ENCODE measurements around the gene MAP3K21. TPM values are rescaled to one million over a fixed set of nuclear protein-coding genes. Genes with fewer than 3 reads are reported as not detected.
A peak's percentile ranks its signal among the peaks of the same experiment; 100 is the strongest.

Gene MAP3K21
- total RNA-seq, 1 donor from 2014 or later: 9.2 TPM

GRCh38 chr1:233355841-233356704 lies 28.5 kb downstream of the MAP3K21 start:
- no peaks in the 10 kb centered on the region for H3K4me1 ChIP-seq
- intact Hi-C loops (cut with DNase I): no loop called here
- no peak overlapping the region for H3K27ac ChIP-seq

GRCh38 chr1:233356705-233356987 lies 29.1 kb downstream of the MAP3K21 start:
- peaks cover 4% of the 10 kb centered on the region for H3K36me3 ChIP-seq
- intact Hi-C loops (cut with DNase I): no loop called here
- H3K4me1 ChIP-seq: no peaks in the 10 kb centered on the region
- H3K27ac ChIP-seq: no peak overlapping the region
- H3K4me3 ChIP-seq: no peak overlapping the region
- ATAC-seq: no peak
- TF ChIP-seq, protein P1, sequence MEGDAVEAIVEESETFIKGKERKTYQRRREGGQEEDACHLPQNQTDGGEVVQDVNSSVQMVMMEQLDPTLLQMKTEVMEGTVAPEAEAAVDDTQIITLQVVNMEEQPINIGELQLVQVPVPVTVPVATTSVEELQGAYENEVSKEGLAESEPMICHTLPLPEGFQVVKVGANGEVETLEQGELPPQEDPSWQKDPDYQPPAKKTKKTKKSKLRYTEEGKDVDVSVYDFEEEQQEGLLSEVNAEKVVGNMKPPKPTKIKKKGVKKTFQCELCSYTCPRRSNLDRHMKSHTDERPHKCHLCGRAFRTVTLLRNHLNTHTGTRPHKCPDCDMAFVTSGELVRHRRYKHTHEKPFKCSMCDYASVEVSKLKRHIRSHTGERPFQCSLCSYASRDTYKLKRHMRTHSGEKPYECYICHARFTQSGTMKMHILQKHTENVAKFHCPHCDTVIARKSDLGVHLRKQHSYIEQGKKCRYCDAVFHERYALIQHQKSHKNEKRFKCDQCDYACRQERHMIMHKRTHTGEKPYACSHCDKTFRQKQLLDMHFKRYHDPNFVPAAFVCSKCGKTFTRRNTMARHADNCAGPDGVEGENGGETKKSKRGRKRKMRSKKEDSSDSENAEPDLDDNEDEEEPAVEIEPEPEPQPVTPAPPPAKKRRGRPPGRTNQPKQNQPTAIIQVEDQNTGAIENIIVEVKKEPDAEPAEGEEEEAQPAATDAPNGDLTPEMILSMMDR (IDR thresholded peaks at IDR 0.05): no peak
- H3K9me3 ChIP-seq: no peaks in the 10 kb centered on the region
- no peak for DNase-seq
- H3K27me3 ChIP-seq (ENCODE audit: low read depth): no peaks in the 10 kb centered on the region

More at GRCh38 chr1:233355841-233356704, 28.5 kb downstream of the MAP3K21 start:
- Histone ChIP-seq H3K27me3 (ENCODE audit: low read depth) (no peaks in the 10 kb centered on the region), H3K36me3 (peaks cover 4% of the 10 kb centered on the region), H3K4me3 (no peak overlapping the region), H3K9me3 (no peaks in the 10 kb centered on the region)
- TF ChIP-seq, protein P1 (IDR thresholded peaks at IDR 0.05): no peak
- no peak for DNase-seq
- ATAC-seq: no peak

DNA sequence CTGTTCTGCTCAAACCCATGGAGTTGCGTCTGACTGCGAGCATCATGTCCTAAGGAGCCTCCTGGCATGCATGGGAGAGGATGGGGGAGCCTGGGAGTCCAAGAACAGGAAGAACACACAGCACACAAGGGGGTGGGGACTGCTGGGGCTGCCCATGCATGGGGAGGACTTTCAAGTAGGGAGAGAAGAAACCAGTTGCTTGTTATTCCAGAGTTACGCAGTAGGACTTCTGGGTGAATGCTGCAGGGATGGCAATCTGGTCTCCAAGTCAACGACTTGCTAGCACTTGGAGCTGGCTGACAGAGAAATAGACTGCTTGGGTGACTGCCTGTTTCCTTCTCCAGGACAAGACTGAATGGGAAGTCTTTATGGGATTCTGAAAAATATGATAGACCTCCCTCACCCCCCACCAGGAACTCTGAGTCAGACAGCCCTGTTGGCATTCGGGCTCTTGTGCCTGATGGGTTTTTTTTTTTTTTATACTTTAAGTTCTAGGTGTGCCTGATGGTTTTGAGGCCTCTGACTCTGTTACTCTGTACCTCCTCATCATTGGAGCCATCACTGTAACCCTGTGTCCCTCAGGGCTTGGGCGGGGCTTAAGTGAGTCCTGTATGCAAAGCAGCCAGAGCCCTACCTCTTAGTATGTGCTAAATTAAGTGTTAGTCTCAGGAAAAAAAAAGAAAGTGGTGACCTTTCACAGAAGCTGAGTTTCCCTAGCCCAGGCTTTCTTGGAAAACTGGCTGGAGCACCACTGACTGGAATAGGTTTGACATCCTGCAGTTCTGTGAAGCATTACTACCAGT lies 30.3 kb downstream of the MAP3K21 start:
- DNase-seq (no peak), ATAC-seq (no peak)
- TF ChIP-seq, protein P1 (IDR thresholded peaks at IDR 0.05): no peak
- H3K9me3 ChIP-seq: no peaks in the 10 kb centered on the region
- peaks cover 4% of the 10 kb centered on the region for H3K36me3 ChIP-seq
- no peak overlapping the region for H3K4me3 ChIP-seq
- H3K27me3 ChIP-seq (ENCODE audit: low read depth): no peaks in the 10 kb centered on the region
- intact Hi-C loops (cut with DNase I): no loop called here
- no peak overlapping the region for H3K27ac ChIP-seq
- H3K4me1 ChIP-seq: no peaks in the 10 kb centered on the region

- Histone ChIP-seq H3K4me3 (no peak overlapping the region), H3K9me3 (no peaks in the 10 kb centered on the region), H3K27ac (no peak overlapping the region), H3K36me3 (peaks cover 4% of the 10 kb centered on the region), H3K27me3 (ENCODE audit: low read depth) (no peaks in the 10 kb centered on the region), H3K4me1 (no peaks in the 10 kb centered on the region)
- DNase-seq (no peak), ATAC-seq (peak; percentile 65 to 76)
- intact Hi-C loops (cut with DNase I): no loop called here
- TF ChIP-seq, protein P1 (IDR thresholded peaks at IDR 0.05): no peak
Observed at GRCh38 chr1:233359431-233359830, 31.9 kb downstream of the MAP3K21 start.

- no peak overlapping the region for H3K27ac ChIP-seq
Observed at GRCh38 chr1:233359905-233360304, 32.4 kb downstream of the MAP3K21 start.

More at GRCh38 chr1:233359905-233360304, 32.4 kb downstream of the MAP3K21 start:
- DNase-seq: no peak
- intact Hi-C loops (cut with DNase I): no loop called here
- Histone ChIP-seq H3K4me3 (no peak overlapping the region), H3K4me1 (no peaks in the 10 kb centered on the region), H3K9me3 (no peaks in the 10 kb centered on the region), H3K36me3 (peaks cover 4% of the 10 kb centered on the region), H3K27me3 (ENCODE audit: low read depth) (no peaks in the 10 kb centered on the region)
- TF ChIP-seq, protein P1 (IDR thresholded peaks at IDR 0.05): no peak
- ATAC-seq: no peak

Measured in lower lobe of right lung (tissue), 2 donors.